ENCODE data around the gene LARP4.

GRCh38 chr12:50527359-50527726 is 126.7 kb downstream of the LARP4 start:
- TF ChIP-seq ZMIZ1 (IDR thresholded peaks at IDR 0.05; ENCODE audit: low read depth in 2 of 2, low read length in 2 of 2) (no peak), BRD4 (IDR thresholded peaks at IDR 0.05) (no peak)
